Skeletal muscle satellite cell (primary cell): ENCODE results near the gene OAS2.

Source experiments
- H3K27me3 ChIP-seq: 2 replicates; pipeline ENCODE4 v1.7.0; 2013; ENCODE audit warnings: low read length; ENCODE audit not compliant: control insufficient read depth, insufficient read depth
- H3K36me3 ChIP-seq: 2 replicates; pipeline ENCODE4 v1.7.0; 2013; ENCODE audit warnings: mild to moderate bottlenecking, control low read depth, low read length; ENCODE audit not compliant: insufficient read depth
- H3K4me1 ChIP-seq: 2 replicates; pipeline ENCODE4 v1.7.0; 2013; ENCODE audit warnings: low read length; ENCODE audit not compliant: control insufficient read depth, insufficient read depth
- H3K4me2 ChIP-seq: 2 replicates; pipeline ENCODE4 v1.7.0; 2013; ENCODE audit warnings: mild to moderate bottlenecking, low read length
- H3K4me3 ChIP-seq: 2 replicates; pipeline ENCODE4 v1.7.0; 2013; ENCODE audit warnings: low read length
- H3K9ac ChIP-seq: 2 replicates; pipeline ENCODE4 v1.7.0; 2013; ENCODE audit warnings: mild to moderate bottlenecking, low read depth, low read length, moderate library complexity
- H3K9me3 ChIP-seq: replicated peaks from 2 replicates; pipeline ENCODE4 v1.7.0; 2013; ENCODE audit warnings: mild to moderate bottlenecking, control low read depth, low read length

OAS2 gene

GRCh38 chr12:112961074-112961473 is 17.2 kb upstream of the OAS2 start:
- no peaks in the 10 kb centered on the region for H3K27me3 ChIP-seq
- no peaks in the 10 kb centered on the region for H3K36me3 ChIP-seq
- no peaks in the 10 kb centered on the region for H3K4me1 ChIP-seq
- H3K4me3 ChIP-seq: no peak overlapping the region
- H3K4me2 ChIP-seq: no peak overlapping the region
- H3K9ac ChIP-seq: no peak overlapping the region
- H3K9me3 ChIP-seq: no peaks in the 10 kb centered on the region

GRCh38 chr12:112961536-112961935 is 16.8 kb upstream of the OAS2 start:
- H3K36me3 ChIP-seq: no peaks in the 10 kb centered on the region
- no peaks in the 10 kb centered on the region for H3K27me3 ChIP-seq
- no peak overlapping the region for H3K9ac ChIP-seq

GRCh38 chr12:112962561-112962960 is 15.8 kb upstream of the OAS2 start:
- H3K4me3 ChIP-seq: no peak overlapping the region
- H3K27me3 ChIP-seq: no peaks in the 10 kb centered on the region
- no peaks in the 10 kb centered on the region for H3K4me1 ChIP-seq
- H3K9me3 ChIP-seq: no peaks in the 10 kb centered on the region
- no peaks in the 10 kb centered on the region for H3K36me3 ChIP-seq
- no peak overlapping the region for H3K9ac ChIP-seq
- H3K4me2 ChIP-seq: no peak overlapping the region

More at GRCh38 chr12:112961536-112961935, 16.8 kb upstream of the OAS2 start:
- H3K4me2 ChIP-seq: no peak overlapping the region
- H3K4me3 ChIP-seq: no peak overlapping the region
- H3K4me1 ChIP-seq: no peaks in the 10 kb centered on the region
- H3K9me3 ChIP-seq: no peaks in the 10 kb centered on the region

GRCh38 chr12:112963227-112963861 is 15.0 kb upstream of the OAS2 start:
- Histone ChIP-seq H3K4me3 (no peak overlapping the region), H3K4me2 (no peak overlapping the region), H3K4me1 (no peaks in the 10 kb centered on the region), H3K36me3 (no peaks in the 10 kb centered on the region), H3K9me3 (no peaks in the 10 kb centered on the region), H3K9ac (no peak overlapping the region), H3K27me3 (no peaks in the 10 kb centered on the region)

- H3K9ac ChIP-seq: no peak overlapping the region
- no peaks in the 10 kb centered on the region for H3K9me3 ChIP-seq
- H3K4me1 ChIP-seq: no peaks in the 10 kb centered on the region
- H3K27me3 ChIP-seq: no peaks in the 10 kb centered on the region
- no peak overlapping the region for H3K4me3 ChIP-seq
- no peaks in the 10 kb centered on the region for H3K36me3 ChIP-seq
- H3K4me2 ChIP-seq: no peak overlapping the region
Measured at GRCh38 chr12:112964067-112964670, 14.2 kb upstream of the OAS2 start.

GRCh38 chr12:112964915-112965314 is 13.4 kb upstream of the OAS2 start:
- no peak overlapping the region for H3K4me3 ChIP-seq
- no peaks in the 10 kb centered on the region for H3K36me3 ChIP-seq
- no peak overlapping the region for H3K9ac ChIP-seq
- no peaks in the 10 kb centered on the region for H3K4me1 ChIP-seq
- H3K4me2 ChIP-seq: no peak overlapping the region
- H3K27me3 ChIP-seq: no peaks in the 10 kb centered on the region
- H3K9me3 ChIP-seq: no peaks in the 10 kb centered on the region

- Histone ChIP-seq H3K4me2 (no peak overlapping the region), H3K4me1 (no peaks in the 10 kb centered on the region), H3K27me3 (no peaks in the 10 kb centered on the region), H3K36me3 (no peaks in the 10 kb centered on the region), H3K9me3 (no peaks in the 10 kb centered on the region), H3K4me3 (no peak overlapping the region), H3K9ac (no peak overlapping the region)
Measured at GRCh38 chr12:112965643-112966042, 12.7 kb upstream of the OAS2 start.

GRCh38 chr12:112967306-112967705 is 11.0 kb upstream of the OAS2 start:
- Histone ChIP-seq H3K4me2 (no peak overlapping the region), H3K9me3 (no peaks in the 10 kb centered on the region), H3K9ac (no peak overlapping the region), H3K27me3 (no peaks in the 10 kb centered on the region), H3K4me1 (no peaks in the 10 kb centered on the region), H3K4me3 (no peak overlapping the region), H3K36me3 (no peaks in the 10 kb centered on the region)

GRCh38 chr12:112967858-112968257 is 10.5 kb upstream of the OAS2 start:
- H3K9ac ChIP-seq: no peak overlapping the region
- no peaks in the 10 kb centered on the region for H3K27me3 ChIP-seq
- H3K4me3 ChIP-seq: no peak overlapping the region
- H3K36me3 ChIP-seq: no peaks in the 10 kb centered on the region
- H3K4me1 ChIP-seq: no peaks in the 10 kb centered on the region
- H3K9me3 ChIP-seq: no peaks in the 10 kb centered on the region
- no peak overlapping the region for H3K4me2 ChIP-seq

- no peak overlapping the region for H3K4me3 ChIP-seq
- no peak overlapping the region for H3K4me2 ChIP-seq
- no peaks in the 10 kb centered on the region for H3K36me3 ChIP-seq
- no peaks in the 10 kb centered on the region for H3K9me3 ChIP-seq
- H3K27me3 ChIP-seq: no peaks in the 10 kb centered on the region
- no peaks in the 10 kb centered on the region for H3K4me1 ChIP-seq
- H3K9ac ChIP-seq: no peak overlapping the region
Measured at GRCh38 chr12:112969547-112970306, 8.6 kb upstream of the OAS2 start.

GRCh38 chr12:112970391-112970790 is 7.9 kb upstream of the OAS2 start:
- Histone ChIP-seq H3K36me3 (no peaks in the 10 kb centered on the region), H3K27me3 (no peaks in the 10 kb centered on the region), H3K4me2 (no peak overlapping the region), H3K9me3 (no peaks in the 10 kb centered on the region), H3K4me1 (no peaks in the 10 kb centered on the region), H3K4me3 (no peak overlapping the region), H3K9ac (no peak overlapping the region)
